Vagina (tissue), 2 donors: ENCODE measurements around the gene HAX1.

Experiments
- CTCF ChIP-seq, 3 experiments: fragments of 450-650 bp in 2 of 3; fragments of 200-600 bp in 1 of 3; sonication (generic) in 1 of 3; IDR thresholded peaks; one replicate each; pipeline ENCODE4 v1.5.1; 2017 to 2019; ENCODE audit warnings: antibody characterized with exemption in 3 of 3, mild to moderate bottlenecking in 2 of 3, moderate library complexity in 2 of 3
- POLR2AphosphoS5 ChIP-seq, 2 donors: sonication (generic); formaldehyde crosslinking; IDR thresholded peaks; one replicate each; pipeline ENCODE4 v1.9.0; 2017; ENCODE audit warnings: antibody characterized with exemption in 2 of 2, mild to moderate bottlenecking in 2 of 2, low read depth in 1 of 2; ENCODE audit not compliant: insufficient read depth in 1 of 2

GRCh38 chr1:154313066-154313356, 40.6 kb downstream of the HAX1 start:
- no peak for TF ChIP-seq CTCF (IDR thresholded peaks at IDR 0.05)
- no peak for TF ChIP-seq POLR2AphosphoS5 (IDR thresholded peaks at IDR 0.05; ENCODE audit: insufficient read depth in 1 of 2, low read depth in 1 of 2)
